HG03066 (cell line): Measurements from ENCODE around the gene NOL4L.

Experiments
- ATAC-seq: cut with Tn5 transposase; IDR thresholded peaks from one replicate; pipeline ENCODE4 v1.9.1; 2021; ENCODE audit warnings: low read depth; ENCODE audit not compliant: unreplicated experiment

The NOL4L gene

DNA sequence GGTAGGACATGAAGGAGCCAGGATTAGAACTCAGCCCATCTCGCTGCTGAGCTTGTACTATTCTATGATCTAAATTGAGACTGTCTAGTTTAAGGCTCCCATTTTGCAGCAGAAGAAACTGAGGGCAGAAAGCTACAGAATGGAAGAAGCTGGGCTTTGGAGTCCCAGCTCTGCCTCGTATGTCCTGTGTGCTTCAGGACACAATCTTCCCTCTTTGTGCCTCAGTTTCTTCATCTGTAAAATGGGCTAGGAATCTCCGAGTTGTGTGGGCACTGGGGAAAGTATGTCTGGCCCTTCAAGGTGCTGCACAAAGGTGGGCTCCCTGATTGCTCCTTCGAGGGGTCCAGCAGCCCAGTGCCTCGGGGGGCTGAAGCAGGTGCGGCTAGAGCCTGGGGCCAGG, 20.7 kb downstream of the NOL4L start:
- ATAC-seq: no peak

DNA sequence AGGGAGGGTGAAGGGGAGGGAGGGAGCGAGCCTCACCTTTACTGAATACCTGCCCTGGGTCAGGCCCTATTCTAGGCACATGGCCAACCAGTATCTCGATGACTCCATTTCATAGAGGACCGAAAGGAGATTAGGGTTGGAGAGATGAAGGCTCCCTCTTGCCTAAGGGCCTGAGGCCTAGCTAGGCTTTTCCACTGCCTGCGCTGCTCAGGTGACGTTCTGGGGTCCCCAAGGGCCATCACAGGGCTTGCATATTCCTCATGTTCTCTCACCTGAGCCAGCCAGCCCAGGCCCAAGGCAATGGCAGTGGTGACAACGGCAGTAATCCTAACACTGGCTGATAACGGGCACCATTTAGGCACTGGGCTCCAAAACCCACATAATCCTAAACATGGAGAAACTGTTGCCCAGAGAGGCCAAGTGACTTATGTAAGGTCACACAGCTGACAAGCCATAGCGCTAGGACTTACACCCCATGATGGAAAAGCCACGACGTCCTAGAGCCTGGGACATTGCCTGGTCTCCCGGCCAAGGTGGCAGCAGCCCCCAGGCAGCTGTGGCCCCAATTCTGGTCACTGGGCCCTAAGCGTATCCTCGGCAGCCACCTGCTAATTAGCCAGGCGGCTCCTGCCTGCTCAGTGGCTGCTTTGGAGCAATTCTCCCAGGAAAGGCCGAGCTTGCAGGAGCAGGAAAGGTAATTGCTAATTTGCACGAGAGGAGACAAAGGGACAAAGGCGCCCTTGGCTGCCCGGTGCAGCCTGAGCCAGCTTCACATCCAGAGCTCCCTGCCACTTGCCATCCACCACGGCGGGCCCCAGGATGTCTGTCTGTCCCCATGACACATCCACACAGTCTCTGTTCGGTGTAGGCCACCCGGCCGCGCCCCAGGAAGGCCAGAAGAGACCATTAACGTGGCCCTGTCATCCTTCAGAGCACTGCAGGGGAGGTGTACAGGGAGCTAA, 21.5 kb downstream of the NOL4L start:
- no peak for ATAC-seq

DNA sequence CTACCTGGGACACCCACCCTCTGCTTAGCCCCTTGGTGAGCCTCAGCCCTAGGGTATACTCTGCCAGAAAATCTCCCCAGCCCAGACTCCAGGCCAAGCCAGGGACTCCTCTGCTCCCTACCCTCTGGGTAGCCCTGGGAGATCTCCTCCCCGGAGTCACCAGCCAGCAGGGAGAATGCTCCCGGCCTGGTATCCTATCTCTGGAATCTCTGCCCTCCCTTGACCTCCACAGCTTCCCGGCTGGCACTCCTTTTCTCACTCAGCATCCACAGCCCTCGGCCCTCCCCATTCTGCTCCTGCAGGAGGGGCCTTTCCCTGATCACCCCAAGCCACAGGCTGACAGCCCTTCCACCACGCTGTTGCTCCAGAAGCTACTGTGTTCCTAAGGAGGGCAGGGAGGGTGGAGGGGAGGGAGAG, 22.6 kb downstream of the NOL4L start:
- no peak for ATAC-seq

DNA sequence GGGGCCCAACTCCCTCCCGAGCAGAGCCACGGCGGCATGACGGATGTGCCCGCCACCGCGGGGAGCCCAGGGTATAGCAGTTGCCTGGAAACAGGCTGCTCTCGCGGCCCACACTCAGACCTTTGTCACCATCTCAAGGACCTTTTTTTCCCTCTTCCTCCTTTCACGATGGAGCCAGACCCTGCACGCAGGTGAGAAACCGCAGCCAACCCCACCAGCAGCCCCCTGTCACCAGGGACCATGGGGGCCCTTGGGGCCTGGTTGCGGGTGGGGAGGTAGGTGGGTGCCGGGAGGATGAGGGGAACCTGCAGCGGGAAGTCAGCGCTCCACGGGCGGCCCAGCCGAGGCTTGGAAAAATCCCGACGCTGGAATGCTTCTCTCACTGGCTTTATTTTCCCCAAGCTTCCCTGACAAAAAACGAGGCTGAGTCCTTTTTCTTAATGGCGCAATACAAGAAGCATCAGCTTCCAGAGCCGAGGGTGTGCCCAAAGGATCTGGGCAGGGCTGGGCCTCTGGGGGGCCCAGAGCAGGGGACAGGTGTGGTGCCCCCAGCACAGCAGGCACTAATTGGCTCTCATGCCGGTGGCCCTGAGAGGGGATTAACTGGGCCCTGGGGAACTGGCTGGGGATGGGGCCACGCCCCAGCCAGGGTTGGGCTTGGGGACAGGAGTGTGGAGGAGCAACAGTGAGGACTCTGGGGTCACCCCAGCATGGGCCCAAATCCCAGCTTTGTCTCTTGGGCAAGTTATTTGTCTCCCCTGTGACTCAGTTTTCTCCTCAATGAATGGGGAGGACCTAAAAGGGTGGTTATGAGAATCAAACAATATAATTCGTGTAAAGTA, 23.9 kb downstream of the NOL4L start:
- ATAC-seq: no peak

DNA sequence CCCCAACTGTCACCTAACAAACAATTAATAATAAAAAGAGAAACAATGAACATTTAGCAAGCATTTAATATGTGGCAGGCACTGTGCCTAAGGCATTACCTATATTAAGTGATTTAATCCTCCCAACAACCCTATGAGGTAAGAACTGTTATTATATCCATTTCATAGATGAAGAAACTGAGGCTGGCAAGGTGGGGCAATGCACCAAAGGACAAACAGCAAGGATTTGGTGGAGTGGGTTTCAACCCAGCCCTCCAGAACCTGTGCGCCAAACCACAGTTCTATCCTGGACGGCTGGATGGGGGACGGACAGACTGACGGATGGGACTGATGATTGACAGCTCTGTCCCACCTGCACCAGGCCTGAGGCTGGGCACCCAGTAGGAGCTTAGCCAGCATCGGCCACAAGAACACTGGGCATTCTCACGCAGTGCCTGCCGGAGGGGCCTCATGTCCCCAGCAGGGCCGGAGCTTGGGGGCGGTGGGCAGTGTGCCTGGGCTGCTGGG, 24.6 kb downstream of the NOL4L start:
- no peak for ATAC-seq

DNA sequence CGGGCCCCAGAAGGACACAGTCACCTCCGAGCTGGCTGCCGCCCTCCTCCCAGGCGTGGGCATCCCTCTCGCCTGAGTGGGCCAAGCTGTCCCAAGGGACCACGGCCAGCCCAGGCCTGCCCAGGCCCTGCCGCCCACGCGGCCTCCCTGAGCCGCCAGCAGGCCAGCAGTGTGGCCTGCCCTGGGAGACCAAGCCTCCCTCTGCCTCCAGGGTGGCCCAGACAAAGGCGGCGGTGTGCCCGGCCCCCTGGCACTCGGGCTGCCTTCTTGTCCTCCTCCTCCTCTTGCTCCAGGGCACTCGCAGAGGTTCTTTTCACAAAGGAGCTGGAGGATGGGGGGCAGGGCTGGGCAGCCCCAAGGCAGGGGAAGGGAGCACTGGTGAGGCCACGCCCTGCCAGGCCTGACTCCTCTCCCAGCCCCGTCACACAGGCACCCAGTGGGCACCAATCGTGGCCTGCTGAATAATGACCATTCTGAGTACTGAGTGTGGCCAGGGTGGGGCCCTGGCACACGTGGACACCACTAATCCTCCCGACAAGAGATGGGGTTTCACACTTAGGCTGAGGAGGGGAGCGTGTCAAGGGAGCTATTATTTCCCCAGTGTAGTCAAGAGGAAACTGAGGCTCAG, 25.3 kb downstream of the NOL4L start:
- ATAC-seq: no peak

DNA sequence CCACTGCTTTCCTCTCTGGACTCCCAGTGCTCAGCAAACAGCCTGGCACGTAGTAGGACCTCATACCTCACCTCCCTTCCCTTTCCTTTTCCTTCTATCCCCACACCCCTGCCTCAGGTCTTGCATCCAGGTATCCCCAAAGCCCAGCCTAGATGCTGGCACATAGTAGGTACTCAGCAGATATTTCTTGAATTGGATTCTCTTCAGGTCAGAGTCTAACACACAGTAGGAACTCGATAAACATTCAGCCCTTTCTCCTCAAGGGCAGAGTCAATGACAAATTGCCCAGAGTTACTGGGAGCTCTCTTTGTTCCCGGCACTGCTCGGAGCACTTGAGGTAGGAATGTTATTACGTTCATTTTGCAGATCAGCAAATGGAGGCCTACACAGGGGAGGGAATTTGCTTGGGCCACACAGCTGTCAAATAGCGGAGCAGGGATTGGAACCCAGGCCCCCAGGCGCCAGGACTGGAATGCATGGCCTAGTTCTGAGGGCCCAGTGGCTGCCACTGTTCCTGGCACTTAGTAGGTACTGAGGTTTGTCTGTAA, 25.9 kb downstream of the NOL4L start:
- ATAC-seq: no peak

DNA sequence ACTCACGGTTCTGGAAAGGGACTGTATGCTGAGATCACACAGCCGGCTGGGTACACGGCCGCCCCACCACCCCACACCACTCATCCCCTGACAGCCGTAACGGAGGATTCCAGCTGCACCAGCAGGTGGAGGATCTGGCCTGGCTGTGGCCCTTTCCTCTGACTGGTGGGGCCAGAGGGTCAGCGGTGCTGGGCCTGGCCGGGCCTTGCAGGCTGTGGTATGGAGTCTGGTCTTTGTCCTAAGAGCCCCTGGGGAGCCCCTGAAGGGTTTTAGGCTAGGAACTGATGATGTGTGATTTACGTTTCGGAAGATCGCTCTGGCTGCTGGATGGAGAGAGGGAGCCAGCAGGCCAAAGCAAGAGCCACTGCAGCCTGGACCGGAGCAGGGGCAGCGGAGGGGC, 26.6 kb downstream of the NOL4L start:
- no peak for ATAC-seq

DNA sequence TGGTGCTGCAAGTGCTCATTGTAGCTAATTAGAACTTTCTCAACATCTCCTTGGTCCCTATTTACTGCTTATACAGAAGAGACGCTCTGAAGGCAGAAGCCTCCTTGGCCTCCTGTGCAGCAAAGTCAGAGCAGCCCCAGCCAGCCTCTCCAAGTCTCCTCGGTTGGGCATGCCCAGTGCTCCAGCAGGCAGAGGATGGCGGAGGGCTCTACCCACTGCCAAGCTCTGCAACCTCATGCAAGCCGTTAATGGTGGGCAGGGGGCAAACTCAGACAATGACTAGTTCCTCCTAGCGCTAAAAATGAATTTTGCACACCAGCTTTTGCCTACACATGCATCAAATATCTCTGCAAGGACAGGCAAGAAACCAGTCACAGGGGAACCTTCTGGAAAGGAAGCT, 27.8 kb downstream of the NOL4L start:
- no peak for ATAC-seq

DNA sequence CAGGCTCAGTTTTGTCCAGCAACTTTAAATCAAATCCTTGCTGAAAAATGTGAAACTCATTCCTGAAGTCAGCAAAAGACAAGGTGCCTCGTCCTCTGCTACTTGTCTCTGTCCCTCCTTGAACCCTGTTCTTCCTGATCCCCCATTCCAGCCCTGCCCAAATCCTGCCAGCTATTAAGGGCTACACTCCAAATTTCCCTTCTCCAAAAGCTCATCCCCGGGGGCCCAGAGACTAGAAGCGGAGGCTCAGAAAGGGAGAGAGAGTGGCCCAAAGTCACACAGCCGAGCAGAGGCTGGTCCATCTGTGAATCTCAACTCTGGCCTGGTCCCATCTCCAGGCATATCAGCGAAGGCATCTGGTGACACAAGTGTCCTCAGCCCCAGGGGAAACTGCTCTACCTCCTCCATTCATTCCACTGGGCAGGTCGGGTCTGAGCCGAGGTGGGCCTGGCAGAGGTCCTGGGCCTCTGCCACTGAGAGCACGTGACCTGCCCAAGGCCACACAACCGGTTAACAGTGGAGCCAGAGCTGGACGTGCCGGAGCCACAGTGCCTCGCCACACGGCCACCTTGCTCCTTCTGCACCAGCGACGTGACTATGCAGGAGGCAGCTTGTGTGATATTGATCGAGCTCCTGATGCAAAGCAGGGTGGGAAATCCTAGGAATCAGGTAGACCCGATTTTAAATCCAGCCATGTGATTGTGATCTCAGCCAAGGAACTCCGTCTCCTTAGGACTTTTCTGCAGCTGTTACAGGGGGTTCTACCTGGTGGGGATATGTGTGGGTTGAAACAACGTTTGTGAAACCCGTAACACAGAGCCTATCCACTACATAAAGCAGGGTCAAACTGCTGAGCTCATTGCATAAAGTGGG, 28.6 kb downstream of the NOL4L start:
- no peak for ATAC-seq

DNA sequence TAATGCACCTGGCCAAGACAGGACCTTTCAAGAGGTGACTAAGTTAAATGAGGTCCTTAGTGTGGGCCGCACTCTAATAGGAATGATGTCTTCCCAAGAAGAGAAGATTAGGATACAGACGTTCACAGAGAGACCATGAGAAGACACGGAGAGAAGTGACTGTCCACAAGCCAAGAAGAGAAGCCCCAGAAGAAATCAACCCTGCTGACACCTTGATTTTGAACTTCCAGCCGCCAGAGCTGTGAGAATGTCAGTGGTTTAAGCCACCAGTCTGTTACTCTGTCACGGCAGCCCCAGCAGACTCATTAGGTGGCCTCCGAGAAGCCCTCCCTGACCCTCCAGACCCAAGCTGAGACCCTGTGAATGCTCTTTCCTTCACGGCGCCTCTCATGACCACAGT, 29.5 kb downstream of the NOL4L start:
- no peak for ATAC-seq

DNA sequence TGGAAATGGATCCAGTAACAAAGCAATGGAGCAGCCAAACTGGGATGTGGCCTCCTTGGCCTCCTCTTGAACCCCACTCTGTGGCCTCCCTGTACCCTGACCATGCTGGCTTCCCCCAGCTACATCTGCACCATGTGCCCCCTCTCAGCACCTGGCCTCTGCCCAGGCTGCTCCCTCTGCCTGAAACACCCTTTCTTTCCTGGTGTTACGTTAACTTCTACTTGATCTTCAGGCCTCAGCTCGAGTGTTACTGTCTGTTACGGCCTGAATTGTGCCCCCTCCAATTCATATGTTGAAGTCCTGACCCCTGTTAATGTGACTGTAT, 30.2 kb downstream of the NOL4L start:
- ATAC-seq: no peak

DNA sequence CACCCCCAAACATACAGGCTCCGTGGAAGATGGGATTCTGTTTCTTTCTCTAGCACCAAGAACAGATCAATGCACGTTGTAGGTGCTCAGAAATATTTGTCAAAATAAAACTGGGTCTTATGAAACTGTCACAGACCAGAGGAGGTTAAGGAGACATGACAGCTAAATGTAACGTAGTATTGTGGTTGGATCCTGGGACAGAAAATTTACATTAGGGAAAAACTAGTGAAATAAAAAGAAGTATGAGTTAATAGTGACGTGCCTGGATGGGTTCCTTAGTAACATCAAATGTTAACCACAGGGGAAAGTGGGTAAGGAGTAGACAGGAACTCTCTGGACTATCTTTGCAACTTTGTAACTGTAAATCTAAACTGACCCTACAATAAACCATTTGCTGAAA, 31.5 kb downstream of the NOL4L start:
- ATAC-seq: no peak

DNA sequence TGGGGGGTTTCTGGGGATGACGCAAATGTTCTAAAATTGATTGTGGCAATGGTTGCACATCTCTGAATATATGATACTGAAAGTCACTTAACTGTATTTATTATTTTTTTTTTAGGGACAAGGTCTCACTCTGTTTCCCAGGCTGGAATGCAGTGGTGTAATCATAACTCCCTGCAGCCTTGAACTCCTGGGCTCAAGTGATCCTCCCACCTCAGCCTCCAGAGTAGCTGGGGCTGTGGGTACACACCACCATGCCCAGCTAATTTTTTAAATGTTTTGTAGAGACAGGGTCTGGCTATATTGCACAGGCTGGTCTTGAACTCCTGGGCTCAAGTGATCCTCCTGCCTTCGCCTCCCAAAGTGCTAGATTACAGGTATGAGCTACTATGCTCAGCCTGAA, 33.4 kb downstream of the NOL4L start:
- no peak for ATAC-seq

DNA sequence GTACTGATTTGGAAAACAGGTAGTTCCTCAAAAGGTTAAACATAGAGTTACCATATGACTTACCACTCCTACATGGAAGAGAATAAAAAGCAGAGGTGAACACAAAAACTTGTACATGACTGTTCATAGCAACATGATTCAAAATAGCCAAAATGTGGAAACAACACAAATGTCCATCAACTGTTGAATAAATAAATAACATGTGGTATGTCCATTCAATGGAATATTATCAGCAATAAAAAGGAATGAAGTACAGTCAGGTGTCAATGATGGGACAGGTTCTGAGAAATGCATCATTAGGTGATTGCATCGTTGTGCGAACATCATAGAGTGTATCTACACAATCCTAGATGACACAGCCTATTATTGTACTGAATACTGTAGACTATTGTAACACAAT, 35.3 kb downstream of the NOL4L start:
- no peak for ATAC-seq

DNA sequence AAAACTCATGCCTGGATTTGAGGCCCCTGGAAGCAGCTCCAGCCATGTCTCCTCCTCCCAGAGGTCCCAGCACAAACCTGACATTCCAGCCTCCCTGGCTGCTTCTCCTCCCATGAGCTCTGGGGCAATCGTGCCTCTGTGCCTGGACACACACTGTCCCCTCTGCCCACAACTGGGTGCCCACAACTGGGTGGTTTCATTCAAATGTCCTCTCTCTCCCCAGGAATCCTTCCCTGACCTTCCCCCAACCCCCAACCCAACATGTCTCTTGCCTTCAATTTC, 37.4 kb downstream of the NOL4L start:
- ATAC-seq: no peak

DNA sequence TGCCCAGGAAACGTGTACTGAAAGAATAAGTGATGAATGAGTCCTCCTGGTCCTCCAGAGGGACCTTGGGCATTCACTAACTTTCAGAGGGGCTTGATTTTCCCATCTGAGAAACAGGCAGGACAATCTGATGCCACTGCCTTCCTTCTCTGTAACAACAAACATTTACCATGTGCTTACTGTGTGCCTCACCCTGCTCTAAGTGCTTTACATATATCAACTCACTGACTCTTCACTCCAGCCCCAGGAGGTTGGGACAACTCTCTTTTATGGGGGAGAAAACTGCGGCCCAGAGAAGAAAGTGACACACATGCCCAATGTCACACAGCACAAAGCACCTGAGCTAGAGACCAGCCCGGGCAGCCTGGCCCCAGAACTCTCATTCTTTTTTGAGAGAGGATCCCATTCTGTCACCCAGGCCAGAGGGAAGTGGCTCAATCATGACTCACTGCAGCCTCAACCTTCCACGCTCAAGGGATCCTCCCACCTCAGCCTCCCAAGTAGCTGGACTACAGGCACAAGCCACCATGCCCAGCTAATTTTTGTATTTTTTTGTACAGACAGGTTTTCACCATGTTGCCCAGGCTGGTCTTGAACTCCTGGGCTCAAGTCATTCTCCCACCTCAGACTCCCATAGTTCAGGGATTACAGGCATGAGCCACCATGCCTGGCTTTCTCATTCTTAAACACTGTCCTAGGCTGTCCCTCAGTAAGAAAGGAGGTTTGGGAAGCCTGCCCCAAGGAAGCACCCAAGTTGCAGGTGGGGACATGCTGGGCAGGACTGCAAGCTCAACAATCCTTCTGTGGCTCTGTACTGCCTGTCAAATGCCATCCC, 38.0 kb downstream of the NOL4L start:
- no peak for ATAC-seq

DNA sequence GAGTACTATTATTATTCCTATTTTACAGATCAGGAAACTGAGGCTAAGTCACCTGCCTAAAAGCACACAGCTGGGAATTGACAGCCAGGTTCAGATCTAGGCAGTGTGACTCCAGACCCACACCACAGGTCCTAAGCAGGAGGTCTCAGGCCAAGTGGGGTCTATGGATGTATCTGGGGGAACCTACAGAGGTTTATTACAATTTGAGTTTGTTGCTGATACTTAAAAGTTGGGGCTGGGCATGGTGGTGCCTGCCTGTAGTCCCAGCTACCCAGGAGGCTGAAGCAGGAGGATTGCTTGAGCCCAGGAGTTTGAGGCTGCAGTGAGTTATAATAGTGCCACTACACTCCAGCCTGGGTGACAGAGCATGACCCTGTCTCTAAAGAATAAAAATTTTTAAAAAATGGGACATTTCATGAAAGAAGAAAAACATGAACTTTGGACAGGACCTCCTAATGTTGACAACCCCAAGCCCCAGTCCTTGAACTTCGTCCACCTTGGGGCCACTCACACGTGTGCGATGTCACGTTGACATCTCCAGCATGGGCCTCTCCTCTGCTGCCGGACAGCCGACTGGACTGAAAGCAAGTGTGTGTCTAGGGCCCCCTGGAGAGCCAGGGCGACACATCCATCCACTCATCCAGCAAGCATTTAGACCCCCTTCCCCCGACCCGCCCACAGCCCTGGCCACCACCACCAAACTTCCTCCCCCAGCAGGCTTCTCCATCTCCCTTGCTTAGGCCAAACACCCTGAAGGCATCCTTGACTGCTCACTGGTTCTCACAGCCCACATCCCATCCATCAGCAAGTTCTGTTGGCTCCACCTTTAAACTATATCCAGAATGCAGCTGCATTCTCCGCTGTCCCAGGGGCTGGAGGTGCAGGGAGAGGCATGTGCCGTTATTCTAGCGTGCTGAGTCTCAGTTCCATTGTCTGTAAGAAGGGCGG, 40.0 kb downstream of the NOL4L start:
- ATAC-seq: no peak
